Breast epithelium (tissue), 3 donors: ENCODE data around the gene DBR1.

Experiments used
- POLR2A ChIP-seq: fragments of 450-650 bp; IDR thresholded peaks from one replicate; pipeline ENCODE4 v1.6.1; 2016; ENCODE audit warnings: antibody characterized with exemption, mild to moderate bottlenecking, moderate library complexity
- POLR2AphosphoS5 ChIP-seq, 3 donors: sonication (generic); formaldehyde crosslinking; IDR thresholded peaks; one replicate each; pipeline ENCODE4 v1.6.1; 2017; ENCODE audit warnings: antibody characterized with exemption in 3 of 3
- TF ChIP-seq, protein P1 (sequence below), 3 donors: fragments of 450-650 bp; IDR thresholded peaks; one replicate each; pipeline ENCODE4 v1.5.1; 2016 to 2017; ENCODE audit warnings: antibody characterized with exemption in 3 of 3, mild to moderate bottlenecking in 3 of 3, moderate library complexity in 3 of 3

DNA sequence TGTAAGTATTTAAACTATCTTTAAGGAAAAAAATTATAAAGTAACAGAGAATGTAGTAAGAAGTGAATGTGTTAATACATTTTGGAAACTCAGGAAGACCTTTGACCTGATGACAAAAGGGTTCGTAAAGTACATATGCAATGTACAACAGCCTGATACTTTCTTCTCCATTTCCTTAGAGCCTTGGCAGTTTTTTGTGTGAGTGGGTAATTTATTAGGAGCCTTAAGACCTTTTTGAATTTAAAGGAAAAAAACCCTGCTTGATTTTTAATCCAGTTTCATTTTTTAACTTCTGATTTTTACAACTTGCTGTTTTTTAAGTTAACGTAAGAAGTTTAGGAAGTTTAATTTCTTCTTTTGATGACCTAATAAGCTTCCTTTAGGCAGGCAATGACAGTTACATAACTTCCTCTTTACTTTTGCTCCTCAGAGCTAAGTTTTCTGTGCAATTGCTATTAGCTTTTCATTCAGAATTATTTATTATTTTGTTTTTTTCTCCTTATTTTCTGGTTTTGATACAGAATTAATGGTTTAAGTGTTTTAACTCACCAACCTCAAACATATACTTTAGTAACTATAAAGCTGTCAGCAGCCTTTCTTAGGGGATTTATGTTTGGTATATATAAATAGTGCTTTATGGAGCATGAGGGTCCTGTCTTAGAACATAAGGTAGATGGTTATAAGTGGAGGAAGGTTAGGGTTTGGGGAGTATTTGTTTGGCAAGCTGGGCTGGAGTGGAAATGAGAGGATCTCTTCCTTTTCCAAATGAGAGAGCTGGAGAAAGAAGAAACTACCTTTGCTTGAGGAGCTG lies 47.6 kb upstream of the DBR1 start:
- TF ChIP-seq, protein P1, sequence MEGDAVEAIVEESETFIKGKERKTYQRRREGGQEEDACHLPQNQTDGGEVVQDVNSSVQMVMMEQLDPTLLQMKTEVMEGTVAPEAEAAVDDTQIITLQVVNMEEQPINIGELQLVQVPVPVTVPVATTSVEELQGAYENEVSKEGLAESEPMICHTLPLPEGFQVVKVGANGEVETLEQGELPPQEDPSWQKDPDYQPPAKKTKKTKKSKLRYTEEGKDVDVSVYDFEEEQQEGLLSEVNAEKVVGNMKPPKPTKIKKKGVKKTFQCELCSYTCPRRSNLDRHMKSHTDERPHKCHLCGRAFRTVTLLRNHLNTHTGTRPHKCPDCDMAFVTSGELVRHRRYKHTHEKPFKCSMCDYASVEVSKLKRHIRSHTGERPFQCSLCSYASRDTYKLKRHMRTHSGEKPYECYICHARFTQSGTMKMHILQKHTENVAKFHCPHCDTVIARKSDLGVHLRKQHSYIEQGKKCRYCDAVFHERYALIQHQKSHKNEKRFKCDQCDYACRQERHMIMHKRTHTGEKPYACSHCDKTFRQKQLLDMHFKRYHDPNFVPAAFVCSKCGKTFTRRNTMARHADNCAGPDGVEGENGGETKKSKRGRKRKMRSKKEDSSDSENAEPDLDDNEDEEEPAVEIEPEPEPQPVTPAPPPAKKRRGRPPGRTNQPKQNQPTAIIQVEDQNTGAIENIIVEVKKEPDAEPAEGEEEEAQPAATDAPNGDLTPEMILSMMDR (IDR thresholded peaks at IDR 0.05), result no peak
- TF ChIP-seq POLR2AphosphoS5 (IDR thresholded peaks at IDR 0.05) (no peak), POLR2A (no peak)
